K562 (cell line): Measurements from ENCODE around the gene SPDEF. TPM values are rescaled to one million over a fixed set of nuclear protein-coding genes. Genes with fewer than 3 reads are reported as not detected.

ENCODE experiments used
- ATAC-seq: fragments of 200-7000 bp; cut with Tn5 transposase; 3 replicates; pipeline ENCODE4 v1.9.1; 2020; ENCODE audit warnings: moderate library complexity
- BruUV-seq: library from RNA; stranded (reverse); fragments of 400-500 nt; replicated peaks from 2 replicates; lab custom pipeline; 2021; lab: Mats Ljungman, UMichigan
- CTCF ChIA-PET: fragments of 300-600 bp; formaldehyde crosslinking; extraction: SDS; loops from one replicate; lab custom pipeline; 2021; ENCODE audit warnings: low intra/inter-chr PET ratio; lab: Yijun Ruan, JAX
- POLR2A ChIA-PET: fragments of 300-600, 350-650 bp; sonication (Branson Sonifier 250); formaldehyde crosslinking; extraction: SDS; loops from one replicate; lab custom pipeline; 2021; ENCODE audit warnings: antibody characterized with exemption, inconsistent platforms; lab: Yijun Ruan, JAX
- DNase-seq, 4 experiments: peaks; one replicate each; pipeline versions ENCODE4 v3.0.0 to v3.0.0-alpha.2; 2011 to 2018; ENCODE audit warnings: low spot score in 3 of 4, mixed read lengths in 3 of 4; ENCODE audit errors: extremely low read depth in 1 of 4
- FAIRE-seq: peaks from 2 replicates; lab custom pipeline; 2011; peaks lifted over from hg19 to GRCh38; lab: Jason Lieb, UNC
- H2AFZ ChIP-seq: 2 replicates; pipeline ENCODE4 v1.6.0; 2011; ENCODE audit warnings: low read depth, low read length, control low read depth, inconsistent platforms
- H3K27ac ChIP-seq: fragments of 200-600 bp; 3 replicates; pipeline ENCODE4 v1.8.0; 2011; ENCODE audit warnings: low read depth, mild to moderate bottlenecking, control low read depth, inconsistent platforms, low read length, moderate library complexity, mixed read lengths; ENCODE audit errors: extremely low read depth
- H3K27me3 ChIP-seq, 2 experiments: fragments of 300-600 bp in 1 of 2; 2 replicates in 1 of 2; 3 replicates in 1 of 2; pipeline versions ENCODE4 v1.6.0 to v1.8.0; 2011; ENCODE audit warnings: inconsistent platforms in 2 of 2, low read length in 2 of 2, mild to moderate bottlenecking in 1 of 2, mixed read lengths in 1 of 2, moderate library complexity in 1 of 2; ENCODE audit not compliant: control insufficient read depth in 2 of 2, insufficient read depth in 2 of 2
- H3K36me3 ChIP-seq: fragments of 300-600 bp; 3 replicates; pipeline ENCODE4 v1.8.0; 2011; ENCODE audit warnings: mild to moderate bottlenecking, low read length, inconsistent platforms; ENCODE audit not compliant: control insufficient read depth, insufficient read depth
- H3K4me1 ChIP-seq, 2 experiments: fragments of 200-600 bp in 1 of 2; replicated peaks in 1 of 2; 2 replicates in 1 of 2; 3 replicates in 1 of 2; pipeline versions ENCODE4 v1.5.1 to v1.8.0; 2011; ENCODE audit warnings: inconsistent platforms in 2 of 2, low read length in 2 of 2, mild to moderate bottlenecking in 1 of 2, mixed read lengths in 1 of 2, moderate library complexity in 1 of 2; ENCODE audit not compliant: control insufficient read depth in 2 of 2, insufficient read depth in 2 of 2
- H3K4me2 ChIP-seq: 2 replicates; pipeline ENCODE4 v1.6.1; 2011; ENCODE audit warnings: low read length, control low read depth, inconsistent platforms, mixed read lengths; ENCODE audit not compliant: insufficient read depth
- H3K4me3 ChIP-seq: fragments of 200-600 bp; sonication (generic), shearing (Covaris generic); 2 replicates; pipeline ENCODE4 v1.5.1; 2016; ENCODE audit warnings: control low read depth, inconsistent platforms
- H3K79me2 ChIP-seq: fragments of 200-600 bp; 3 replicates; pipeline ENCODE4 v1.8.0; 2011; ENCODE audit warnings: low read length, inconsistent platforms; ENCODE audit not compliant: control insufficient read depth, insufficient read depth
- H3K9ac ChIP-seq, 2 experiments: 2 replicates each; pipeline versions ENCODE4 v1.6.0 to v1.6.1; 2011; ENCODE audit warnings: low read depth in 2 of 2, low read length in 2 of 2, control low read depth in 1 of 2, inconsistent platforms in 1 of 2, mild to moderate bottlenecking in 1 of 2, mixed read lengths in 1 of 2; ENCODE audit not compliant: insufficient read depth in 1 of 2
- H3K9me1 ChIP-seq: one replicate; pipeline ENCODE4 v1.6.0; 2011; ENCODE audit warnings: inconsistent platforms, mild to moderate bottlenecking, low read length, moderate library complexity; ENCODE audit not compliant: control insufficient read depth, insufficient read depth
- H3K9me3 ChIP-seq: replicated peaks from 2 replicates; pipeline ENCODE4 v1.5.1; 2011; ENCODE audit warnings: low read depth, low read length, inconsistent platforms; ENCODE audit not compliant: control insufficient read depth, insufficient read depth
- H4K20me1 ChIP-seq: replicated peaks from 2 replicates; pipeline ENCODE4 v1.6.1; 2011; ENCODE audit warnings: low read length, inconsistent platforms, mixed read lengths; ENCODE audit not compliant: control insufficient read depth, insufficient read depth
- CBFB ChIP-seq: sonication (generic); formaldehyde crosslinking; IDR thresholded peaks from 2 replicates; pipeline ENCODE4 v1.4.0; 2020; ENCODE audit warnings: mild to moderate bottlenecking, missing genetic modification reagents
- GABPA ChIP-seq: fragments of 200-800 bp; sonication (Bioruptor generic); conservative IDR thresholded peaks from 2 replicates; pipeline ENCODE4 v1.6.1; 2016; ENCODE audit warnings: low read depth, missing genetic modification characterization, missing compliant biosample characterization
- HDAC3 ChIP-seq: fragments of 450-650 bp; IDR thresholded peaks from 2 replicates; pipeline ENCODE4 v1.6.1; 2018; ENCODE audit warnings: borderline replicate concordance, mild to moderate bottlenecking, moderate library complexity; ENCODE audit not compliant: partially characterized antibody
- PTBP1 ChIP-seq: fragments of 200-400 bp; formaldehyde crosslinking; IDR thresholded peaks from 2 replicates; pipeline ENCODE4 v1.6.1; 2017; ENCODE audit warnings: low read depth, low read length
- SMARCA5 ChIP-seq: fragments of 450-650 bp; IDR thresholded peaks from 2 replicates; pipeline ENCODE4 v1.6.1; 2016
- ZFP36 ChIP-seq: fragments of 150-350 bp; IDR thresholded peaks from 2 replicates; pipeline ENCODE4 v1.6.1; 2018; ENCODE audit warnings: low read length, low read depth; ENCODE audit not compliant: partially characterized antibody
- ZKSCAN1 ChIP-seq: fragments of 150-350 bp; IDR thresholded peaks from 2 replicates; pipeline ENCODE4 v1.6.1; 2016; ENCODE audit warnings: low read depth, low read length
- ZNF12 ChIP-seq: sonication (generic); formaldehyde crosslinking; IDR thresholded peaks from 2 replicates; pipeline ENCODE4 v1.4.0; 2020; ENCODE audit warnings: mild to moderate bottlenecking, missing genetic modification reagents
- ZNF436 ChIP-seq: fragments of 250-450, 450-650 bp; sonication (Bioruptor Pico); formaldehyde crosslinking; IDR thresholded peaks from 2 replicates; pipeline ENCODE4 v1.7.0; 2020; ENCODE audit warnings: mild to moderate bottlenecking
- ZNF778 ChIP-seq: fragments of 450-650 bp; formaldehyde crosslinking; IDR thresholded peaks from 2 replicates; pipeline ENCODE4 v1.4.0; 2020; ENCODE audit warnings: mild to moderate bottlenecking, moderate library complexity
- WGBS: fragments of 100-300 bp; shearing (Covaris generic); methylation state at CpG from one replicate; pipeline ENCODE4 v1.1.6; 2016; ENCODE audit warnings: low coverage, mixed read lengths; ENCODE audit not compliant: insufficient coverage; ENCODE audit errors: missing lambda C conversion rate; 5-methylcytosine and 5-hydroxymethylcytosine counted together
- in situ Hi-C: fragments of 300-500 bp; cut with MboI; formaldehyde crosslinking; loops from 4 replicates; pipeline ENCODE4 v1.15.0; 2018; ENCODE audit warnings: inconsistent platforms, mixed read lengths
- intact Hi-C: fragments of 100-400 bp; cut with micrococcal nuclease; formaldehyde crosslinking; loops from 2 replicates; pipeline ENCODE4 v1.14.2; 2022
- polyA plus RNA-seq, 8 experiments: library from polyadenylated mRNA; depleted of rRNA in 4 of 8; stranded (reverse) in 5 of 8; unstranded in 3 of 8; fragments of >200 nt; fragmentation: Nextera tagmentation in 2 of 8; fragmentation: Illumina TruSeq in 1 of 8; extraction: Ambion mirVana in 2 of 8; extraction: Trizol in 1 of 8; gene quantifications; 2 replicates each; pipeline versions ENCODE4 v1.2.1 to v1.2.3, GENCODE V29; 2011 to 2014; ENCODE audit warnings: inconsistent platforms in 1 of 8, missing spikeins in 1 of 8
- total RNA-seq, 7 experiments: library from RNA; depleted of rRNA in 6 of 7; stranded (reverse); fragments of >200 nt in 6 of 7; fragmentation: Illumina TruSeq in 2 of 7; extraction: Trizol in 2 of 7; gene quantifications; 2 replicates each; pipeline versions ENCODE4 v1.2.1 to v1.2.3, GENCODE V29; 2011 to 2021; ENCODE audit warnings: low replicate concordance in 1 of 7
- TF ChIP-seq, protein P1 (sequence below): sonication (generic); formaldehyde crosslinking; IDR thresholded peaks from 2 replicates; pipeline ENCODE4 v1.8.0; 2022; ENCODE audit warnings: mild to moderate bottlenecking, low read depth, missing genetic modification reagents
- TF ChIP-seq, protein P2 (sequence below): fragments of 450-650 bp; formaldehyde crosslinking; IDR thresholded peaks from 2 replicates; pipeline ENCODE4 v1.4.0; 2020; ENCODE audit warnings: mild to moderate bottlenecking, moderate library complexity
- TF ChIP-seq, protein P3 (sequence below): IDR thresholded peaks from 3 replicates; pipeline ENCODE4 v1.6.1; 2011; ENCODE audit warnings: borderline replicate concordance, mild to moderate bottlenecking, moderate library complexity; ENCODE audit not compliant: insufficient read length; ENCODE audit errors: extremely low read depth

Gene SPDEF
- total and polyA plus RNA-seq, 9 of the 15 experiments (the other 6 are each of a cell fraction or from before 2014, with no cell fraction given): 0.04 to 0.12 (median 0.11) TPM; not detected in 5

GRCh38 chr6:34527751-34528670 is 28.1 kb downstream of the SPDEF start:
- FAIRE-seq (peak; percentile 19), DNase-seq (no peak), ATAC-seq (no peak)
- in situ Hi-C loops (loop anchor here (5.0 kb wide), 1 partner anchor 79 kb away; no protein-coding TSS in a partner anchor), intact Hi-C loops (loop anchor here (1.0 kb wide), 2 partner anchors 32 to 81 kb away; no protein-coding TSS in a partner anchor)
- no peaks in the 10 kb centered on the region for H3K79me2 ChIP-seq
- no TSS peak for BruUV-seq
- H3K36me3 ChIP-seq: no peaks in the 10 kb centered on the region
- 53% methylated on average over 12 of the region's 12 CpGs for WGBS
- no peak overlapping the region for H3K4me2 ChIP-seq
- ChIA-PET POLR2A (interaction anchor here (0.6 kb wide), 1 partner anchor 1287 kb away, joined by 3 read pairs; no protein-coding TSS in a partner anchor), CTCF (interaction anchor here (0.9 to 2.1 kb wide), 5 partner anchors 33 to 612 kb away, joined by 3 to 9 read pairs (median 7); no protein-coding TSS in a partner anchor)
- no peaks in the 10 kb centered on the region for H3K27me3 ChIP-seq
- peak overlapping the region; percentile 7 to 29; a peak in 2 of 4 replicates for H3K9ac ChIP-seq
- H3K27ac ChIP-seq: no peak overlapping the region
- no peak overlapping the region for H3K4me3 ChIP-seq
- H3K4me1 ChIP-seq: peaks cover 24 to 56% of the 10 kb centered on the region in 2 experiments
- H3K9me3 ChIP-seq: no peaks in the 10 kb centered on the region
- no peaks in the 10 kb centered on the region for H3K9me1 ChIP-seq
- peak overlapping the region; percentile 93 for H2AFZ ChIP-seq
- no peaks in the 10 kb centered on the region for H4K20me1 ChIP-seq
- no peak for TF ChIP-seq HDAC3
- no peak for TF ChIP-seq ZNF778 (CRISPR knock-in tag)
- TF ChIP-seq, protein P1, sequence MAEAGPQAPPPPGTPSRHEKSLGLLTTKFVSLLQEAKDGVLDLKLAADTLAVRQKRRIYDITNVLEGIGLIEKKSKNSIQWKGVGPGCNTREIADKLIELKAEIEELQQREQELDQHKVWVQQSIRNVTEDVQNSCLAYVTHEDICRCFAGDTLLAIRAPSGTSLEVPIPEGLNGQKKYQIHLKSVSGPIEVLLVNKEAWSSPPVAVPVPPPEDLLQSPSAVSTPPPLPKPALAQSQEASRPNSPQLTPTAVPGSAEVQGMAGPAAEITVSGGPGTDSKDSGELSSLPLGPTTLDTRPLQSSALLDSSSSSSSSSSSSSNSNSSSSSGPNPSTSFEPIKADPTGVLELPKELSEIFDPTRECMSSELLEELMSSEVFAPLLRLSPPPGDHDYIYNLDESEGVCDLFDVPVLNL (CRISPR knock-in tag): peak; percentile 28; the same call in 1 of the 2 replicates
- TF ChIP-seq CBFB (CRISPR knock-in tag): 0 out of 2 replicates have a peak, but pooled peaks have one; percentile 52
- TF ChIP-seq, protein P2, sequence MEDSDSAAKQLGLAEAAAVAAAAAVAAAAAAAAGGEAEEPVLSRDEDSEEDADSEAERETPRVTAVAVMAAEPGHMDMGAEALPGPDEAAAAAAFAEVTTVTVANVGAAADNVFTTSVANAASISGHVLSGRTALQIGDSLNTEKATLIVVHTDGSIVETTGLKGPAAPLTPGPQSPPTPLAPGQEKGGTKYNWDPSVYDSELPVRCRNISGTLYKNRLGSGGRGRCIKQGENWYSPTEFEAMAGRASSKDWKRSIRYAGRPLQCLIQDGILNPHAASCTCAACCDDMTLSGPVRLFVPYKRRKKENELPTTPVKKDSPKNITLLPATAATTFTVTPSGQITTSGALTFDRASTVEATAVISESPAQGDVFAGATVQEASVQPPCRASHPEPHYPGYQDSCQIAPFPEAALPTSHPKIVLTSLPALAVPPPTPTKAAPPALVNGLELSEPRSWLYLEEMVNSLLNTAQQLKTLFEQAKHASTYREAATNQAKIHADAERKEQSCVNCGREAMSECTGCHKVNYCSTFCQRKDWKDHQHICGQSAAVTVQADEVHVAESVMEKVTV (CRISPR knock-in tag): no peak
- peak; percentile 92 for TF ChIP-seq ZKSCAN1
- TF ChIP-seq GABPA: no peak
- peak; percentile 96 for TF ChIP-seq PTBP1
- TF ChIP-seq ZNF12 (CRISPR knock-in tag): 0 out of 2 replicates have a peak, but pooled peaks have one; percentile 46
- TF ChIP-seq, protein P3, sequence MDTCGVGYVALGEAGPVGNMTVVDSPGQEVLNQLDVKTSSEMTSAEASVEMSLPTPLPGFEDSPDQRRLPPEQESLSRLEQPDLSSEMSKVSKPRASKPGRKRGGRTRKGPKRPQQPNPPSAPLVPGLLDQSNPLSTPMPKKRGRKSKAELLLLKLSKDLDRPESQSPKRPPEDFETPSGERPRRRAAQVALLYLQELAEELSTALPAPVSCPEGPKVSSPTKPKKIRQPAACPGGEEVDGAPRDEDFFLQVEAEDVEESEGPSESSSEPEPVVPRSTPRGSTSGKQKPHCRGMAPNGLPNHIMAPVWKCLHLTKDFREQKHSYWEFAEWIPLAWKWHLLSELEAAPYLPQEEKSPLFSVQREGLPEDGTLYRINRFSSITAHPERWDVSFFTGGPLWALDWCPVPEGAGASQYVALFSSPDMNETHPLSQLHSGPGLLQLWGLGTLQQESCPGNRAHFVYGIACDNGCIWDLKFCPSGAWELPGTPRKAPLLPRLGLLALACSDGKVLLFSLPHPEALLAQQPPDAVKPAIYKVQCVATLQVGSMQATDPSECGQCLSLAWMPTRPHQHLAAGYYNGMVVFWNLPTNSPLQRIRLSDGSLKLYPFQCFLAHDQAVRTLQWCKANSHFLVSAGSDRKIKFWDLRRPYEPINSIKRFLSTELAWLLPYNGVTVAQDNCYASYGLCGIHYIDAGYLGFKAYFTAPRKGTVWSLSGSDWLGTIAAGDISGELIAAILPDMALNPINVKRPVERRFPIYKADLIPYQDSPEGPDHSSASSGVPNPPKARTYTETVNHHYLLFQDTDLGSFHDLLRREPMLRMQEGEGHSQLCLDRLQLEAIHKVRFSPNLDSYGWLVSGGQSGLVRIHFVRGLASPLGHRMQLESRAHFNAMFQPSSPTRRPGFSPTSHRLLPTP: peak; percentile 53
- TF ChIP-seq ZNF436 (CRISPR knock-in tag): peak; percentile 96
- TF ChIP-seq ZFP36: peak; percentile 100
- TF ChIP-seq SMARCA5: peak; percentile 98
